SJCRH30 (cell line): ENCODE data around the gene P2RY2. TPM values are rescaled to one million over a fixed set of nuclear protein-coding genes. Genes with fewer than 3 reads are reported as not detected.
"Not testable (repeated sequence)": the region's sequence is repeated elsewhere in the genome, so short reads cannot be mapped to it uniquely, and the experiment has no call there.

ENCODE experiments used
- DNase-seq, 2 experiments: peaks; one replicate each; pipeline ENCODE4 v3.0.0-alpha.2; 2015 to 2020
- H3K27ac ChIP-seq: fragments of 250-450 bp; sonication (Bioruptor Pico); 2 replicates; pipeline ENCODE4 v1.5.1; 2020; ENCODE audit warnings: mild to moderate bottlenecking, moderate library complexity
- H3K27me3 ChIP-seq: fragments of 250-450 bp; sonication (Bioruptor Pico); 2 replicates; pipeline ENCODE4 v1.5.1; 2020; ENCODE audit warnings: mild to moderate bottlenecking, moderate library complexity
- H3K36me3 ChIP-seq: fragments of 250-450 bp; sonication (Bioruptor Pico); 2 replicates; pipeline ENCODE4 v1.5.1; 2020; ENCODE audit warnings: mild to moderate bottlenecking, moderate library complexity
- H3K4me1 ChIP-seq: fragments of 250-450 bp; sonication (Bioruptor Pico); 2 replicates; pipeline ENCODE4 v1.5.1; 2020; ENCODE audit warnings: mild to moderate bottlenecking, moderate library complexity
- H3K4me3 ChIP-seq: fragments of 250-450 bp; sonication (Bioruptor Pico); 2 replicates; pipeline ENCODE4 v1.5.1; 2020; ENCODE audit warnings: mild to moderate bottlenecking, moderate library complexity
- H3K9me3 ChIP-seq: fragments of 250-450 bp; sonication (Bioruptor Pico); replicated peaks from 2 replicates; pipeline ENCODE4 v1.5.1; 2020; ENCODE audit warnings: mild to moderate bottlenecking, moderate library complexity
- total RNA-seq: library from RNA; depleted of rRNA; stranded (reverse); fragments of >200 nt; shearing (Covaris generic); gene quantifications from 2 replicates; pipeline ENCODE4 v1.2.3, GENCODE V29; 2014

P2RY2 gene
- total RNA-seq, 1 experiment from 2014 or later: not detected

GRCh38 chr11:73194593-73194992 lies 23.5 kb upstream of the P2RY2 start:
- H3K27ac ChIP-seq: no peak overlapping the region
- H3K9me3 ChIP-seq: no peaks in the 10 kb centered on the region
- DNase-seq: no peak
- H3K36me3 ChIP-seq: no peaks in the 10 kb centered on the region
- no peak overlapping the region for H3K4me3 ChIP-seq
- peaks cover 5% of the 10 kb centered on the region; the same call in 1 of the 2 replicates for H3K4me1 ChIP-seq
- no peaks in the 10 kb centered on the region for H3K27me3 ChIP-seq

GRCh38 chr11:73195191-73196007 lies 22.7 kb upstream of the P2RY2 start:
- peak in 1 of 2 experiments; percentile 23 for DNase-seq

DNA sequence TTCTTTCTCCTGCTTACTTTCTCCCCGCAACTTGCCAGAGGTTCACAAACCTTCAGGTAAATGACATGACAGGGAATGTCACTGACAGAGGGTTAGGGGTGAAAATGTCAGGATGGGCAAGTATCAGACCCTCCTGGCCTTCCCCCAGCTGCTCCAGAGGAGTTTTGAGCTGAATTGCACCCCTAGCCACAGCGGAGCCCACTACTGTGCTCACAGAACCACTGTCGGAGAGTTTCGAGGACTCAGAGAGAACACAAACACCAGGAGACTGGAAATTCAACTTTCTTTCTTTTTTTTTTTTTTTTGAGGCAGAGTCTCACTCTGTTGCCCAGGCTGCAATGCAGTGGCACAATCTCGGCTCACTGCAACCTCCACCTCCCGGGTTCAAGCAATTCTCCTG lies 21.5 kb upstream of the P2RY2 start:
- H3K27ac ChIP-seq: no peak overlapping the region
- DNase-seq: no peak
- H3K36me3 ChIP-seq: no peaks in the 10 kb centered on the region
- H3K4me1 ChIP-seq: peaks cover 5% of the 10 kb centered on the region; the same call in 1 of the 2 replicates
- no peaks in the 10 kb centered on the region for H3K27me3 ChIP-seq
- no peaks in the 10 kb centered on the region for H3K9me3 ChIP-seq
- no peak overlapping the region for H3K4me3 ChIP-seq

More at GRCh38 chr11:73195191-73196007, 22.7 kb upstream of the P2RY2 start:
- no peaks in the 10 kb centered on the region for H3K9me3 ChIP-seq
- H3K27ac ChIP-seq: no peak overlapping the region
- H3K36me3 ChIP-seq: no peaks in the 10 kb centered on the region
- no peak overlapping the region for H3K4me3 ChIP-seq
- no peaks in the 10 kb centered on the region for H3K27me3 ChIP-seq
- H3K4me1 ChIP-seq: peaks cover 5% of the 10 kb centered on the region; the same call in 1 of the 2 replicates

DNA sequence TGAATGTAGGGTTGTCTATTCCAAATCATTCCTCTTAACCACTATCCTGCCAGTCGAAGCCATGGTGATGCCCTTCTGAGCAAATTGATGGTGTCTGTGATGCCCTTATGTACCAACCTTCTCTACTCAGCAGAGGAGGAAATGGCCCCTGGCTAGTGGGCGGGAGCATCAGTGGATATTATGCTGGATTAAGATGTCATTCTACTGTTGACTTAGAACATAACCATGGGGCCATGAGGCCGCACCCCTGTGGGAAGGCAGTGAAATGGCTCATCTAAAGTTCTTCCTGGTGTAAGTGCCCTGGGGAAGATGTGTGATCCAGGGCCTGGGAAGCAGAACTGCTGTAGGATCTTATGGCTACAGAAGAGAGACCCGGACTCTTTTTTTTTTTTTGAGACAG lies 20.7 kb upstream of the P2RY2 start:
- no peak overlapping the region for H3K27ac ChIP-seq
- no peak overlapping the region for H3K4me3 ChIP-seq
- no peaks in the 10 kb centered on the region for H3K36me3 ChIP-seq
- DNase-seq: no peak
- H3K9me3 ChIP-seq: no peaks in the 10 kb centered on the region
- H3K27me3 ChIP-seq: no peaks in the 10 kb centered on the region
- H3K4me1 ChIP-seq: peaks cover 5% of the 10 kb centered on the region; the same call in 1 of the 2 replicates

GRCh38 chr11:73197787-73198186 lies 20.3 kb upstream of the P2RY2 start:
- not testable (repeated sequence) for H3K4me3 ChIP-seq, H3K4me1 ChIP-seq, H3K9me3 ChIP-seq, H3K27me3 ChIP-seq, H3K36me3 ChIP-seq, DNase-seq, H3K27ac ChIP-seq

DNA sequence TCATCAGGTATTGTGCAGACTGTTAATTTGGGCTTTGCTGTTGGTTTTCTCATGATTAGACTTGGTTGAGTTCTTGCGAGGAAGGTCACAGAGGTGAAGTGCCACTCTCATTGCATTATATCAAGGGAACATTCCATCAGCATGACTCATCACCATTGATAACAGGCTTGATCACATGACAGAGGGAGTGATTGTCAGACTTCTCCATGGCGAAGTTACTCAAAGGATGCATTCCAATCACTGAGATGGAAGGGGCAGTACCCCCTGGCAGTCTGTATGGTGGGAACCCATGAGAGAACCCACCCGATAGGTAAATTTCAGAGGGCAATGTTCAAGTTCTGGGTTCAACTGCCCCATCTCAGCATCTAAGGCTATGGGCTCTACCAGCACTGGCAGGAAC lies 19.4 kb upstream of the P2RY2 start:
- no peak overlapping the region for H3K4me3 ChIP-seq
- DNase-seq: peak in 1 of 2 experiments; percentile 21
- H3K4me1 ChIP-seq: peaks cover 5% of the 10 kb centered on the region; the same call in 1 of the 2 replicates
- no peaks in the 10 kb centered on the region for H3K27me3 ChIP-seq
- no peaks in the 10 kb centered on the region for H3K36me3 ChIP-seq
- H3K27ac ChIP-seq: no peak overlapping the region
- no peaks in the 10 kb centered on the region for H3K9me3 ChIP-seq

DNA sequence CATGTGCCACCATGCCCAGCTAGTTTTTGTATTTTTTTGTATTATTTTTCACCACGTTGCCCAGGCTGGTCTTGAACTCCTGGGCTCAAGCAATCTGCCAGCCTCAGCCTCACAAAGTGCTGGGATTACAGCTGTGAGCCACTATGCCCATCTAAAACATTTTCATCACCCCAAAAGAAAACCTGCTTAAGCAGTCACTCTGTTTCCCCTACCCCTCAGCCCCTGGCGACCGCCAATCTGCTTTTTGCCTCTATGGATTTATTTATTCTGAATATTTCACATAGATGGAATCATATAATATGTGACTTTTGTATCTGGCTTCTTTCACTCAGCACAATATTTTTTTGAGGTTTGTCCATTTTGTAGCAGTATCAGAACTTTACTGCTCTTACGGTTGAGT lies 18.6 kb upstream of the P2RY2 start:
- Histone ChIP-seq H3K4me1 (peaks cover 7% of the 10 kb centered on the region), H3K36me3 (no peaks in the 10 kb centered on the region), H3K27me3 (no peaks in the 10 kb centered on the region), H3K4me3 (no peak overlapping the region), H3K27ac (no peak overlapping the region), H3K9me3 (no peaks in the 10 kb centered on the region)
- no peak for DNase-seq

- H3K4me1 ChIP-seq: peaks cover 12% of the 10 kb centered on the region
- H3K36me3 ChIP-seq: no peaks in the 10 kb centered on the region
- no peaks in the 10 kb centered on the region for H3K9me3 ChIP-seq
- H3K27me3 ChIP-seq: no peaks in the 10 kb centered on the region
- DNase-seq: no peak
- no peak overlapping the region for H3K27ac ChIP-seq
- no peak overlapping the region for H3K4me3 ChIP-seq
These were observed 17.8 kb upstream of the P2RY2 start for GRCh38 chr11:73200256-73200655.

DNA sequence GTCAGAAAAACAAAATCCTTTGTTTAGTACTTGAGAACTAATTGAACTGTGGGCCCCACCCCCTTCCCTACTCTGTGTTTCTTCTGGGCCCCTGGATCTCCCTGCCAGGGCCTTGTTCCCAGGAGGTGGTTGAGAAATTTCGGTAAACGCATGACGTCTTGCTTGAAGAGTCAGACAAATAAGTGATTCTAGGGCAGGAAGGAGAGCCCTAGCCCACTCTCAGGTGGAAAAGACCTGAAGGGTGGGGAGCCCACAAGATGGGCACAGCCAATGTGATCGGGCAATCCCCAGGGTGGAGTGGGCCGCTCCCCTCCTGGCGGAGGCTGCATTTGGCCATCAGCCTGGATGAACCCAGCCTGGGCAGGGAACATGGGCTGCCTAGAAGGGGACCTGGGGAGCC lies 16.8 kb upstream of the P2RY2 start:
- DNase-seq: no peak
- no peak overlapping the region for H3K27ac ChIP-seq
- no peaks in the 10 kb centered on the region for H3K9me3 ChIP-seq
- no peaks in the 10 kb centered on the region for H3K27me3 ChIP-seq
- no peaks in the 10 kb centered on the region for H3K36me3 ChIP-seq
- peaks cover 22% of the 10 kb centered on the region for H3K4me1 ChIP-seq
- H3K4me3 ChIP-seq: no peak overlapping the region

GRCh38 chr11:73201888-73202780 lies 15.9 kb upstream of the P2RY2 start:
- H3K27ac ChIP-seq: no peak overlapping the region
- no peaks in the 10 kb centered on the region for H3K27me3 ChIP-seq
- no peaks in the 10 kb centered on the region for H3K36me3 ChIP-seq
- peaks cover 30% of the 10 kb centered on the region for H3K4me1 ChIP-seq
- no peak overlapping the region for H3K4me3 ChIP-seq
- no peak for DNase-seq
- no peaks in the 10 kb centered on the region for H3K9me3 ChIP-seq

DNA sequence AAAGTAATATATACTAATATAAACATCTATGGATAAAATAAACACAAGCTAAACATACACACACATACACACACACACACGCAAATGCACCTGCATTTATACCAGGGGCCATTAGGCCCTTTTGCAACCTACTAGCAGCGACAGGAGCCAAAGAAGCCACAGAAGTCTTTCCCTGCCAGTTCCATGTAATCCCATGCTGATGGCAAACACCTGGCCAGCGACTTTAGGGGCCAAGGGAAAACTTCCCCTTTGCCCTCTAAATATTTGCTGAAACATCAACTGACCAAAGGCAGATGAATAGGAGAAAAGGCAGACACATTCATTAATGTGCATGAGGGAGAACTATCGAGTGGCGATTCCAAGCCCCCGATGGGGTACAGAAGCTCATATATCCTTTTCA lies 14.8 kb upstream of the P2RY2 start:
- no peak for DNase-seq
- H3K9me3 ChIP-seq: no peaks in the 10 kb centered on the region
- H3K36me3 ChIP-seq: no peaks in the 10 kb centered on the region
- H3K27ac ChIP-seq: no peak overlapping the region
- H3K4me3 ChIP-seq: no peak overlapping the region
- peaks cover 30% of the 10 kb centered on the region for H3K4me1 ChIP-seq
- H3K27me3 ChIP-seq: no peaks in the 10 kb centered on the region

- Histone ChIP-seq H3K27me3 (no peaks in the 10 kb centered on the region), H3K4me3 (no peak overlapping the region), H3K4me1 (peaks cover 25% of the 10 kb centered on the region), H3K27ac (no peak overlapping the region), H3K9me3 (no peaks in the 10 kb centered on the region), H3K36me3 (no peaks in the 10 kb centered on the region)
- DNase-seq: peak in 1 of 2 experiments; percentile 31
These were observed 14.3 kb upstream of the P2RY2 start for GRCh38 chr11:73203790-73204189.

GRCh38 chr11:73204711-73205121 lies 13.4 kb upstream of the P2RY2 start:
- H3K4me1 ChIP-seq: peaks cover 25% of the 10 kb centered on the region
- no peaks in the 10 kb centered on the region for H3K9me3 ChIP-seq
- no peaks in the 10 kb centered on the region for H3K36me3 ChIP-seq
- DNase-seq: no peak
- H3K4me3 ChIP-seq: no peak overlapping the region
- peak overlapping the region; percentile 56 for H3K27ac ChIP-seq
- H3K27me3 ChIP-seq: no peaks in the 10 kb centered on the region

- Histone ChIP-seq H3K4me1 (peaks cover 25% of the 10 kb centered on the region), H3K27ac (peak overlapping the region; percentile 56), H3K36me3 (no peaks in the 10 kb centered on the region), H3K9me3 (no peaks in the 10 kb centered on the region), H3K27me3 (no peaks in the 10 kb centered on the region), H3K4me3 (no peak overlapping the region)
- DNase-seq: peak; percentile 53 to 73
These were observed 12.3 kb upstream of the P2RY2 start for GRCh38 chr11:73205661-73206343.
